WI38 (cell line): ENCODE results near the gene NDC80.

Experiments
- H3K4me3 ChIP-seq: 2 replicates; pipeline ENCODE4 v1.5.1; 2011; ENCODE audit warnings: low read depth, mild to moderate bottlenecking, control low read depth, low read length
- TF ChIP-seq, protein P1 (sequence below): IDR thresholded peaks from 2 replicates; pipeline ENCODE4 v1.5.1; 2012; ENCODE audit warnings: low read depth, mild to moderate bottlenecking, control low read depth, low read length

Gene NDC80

DNA sequence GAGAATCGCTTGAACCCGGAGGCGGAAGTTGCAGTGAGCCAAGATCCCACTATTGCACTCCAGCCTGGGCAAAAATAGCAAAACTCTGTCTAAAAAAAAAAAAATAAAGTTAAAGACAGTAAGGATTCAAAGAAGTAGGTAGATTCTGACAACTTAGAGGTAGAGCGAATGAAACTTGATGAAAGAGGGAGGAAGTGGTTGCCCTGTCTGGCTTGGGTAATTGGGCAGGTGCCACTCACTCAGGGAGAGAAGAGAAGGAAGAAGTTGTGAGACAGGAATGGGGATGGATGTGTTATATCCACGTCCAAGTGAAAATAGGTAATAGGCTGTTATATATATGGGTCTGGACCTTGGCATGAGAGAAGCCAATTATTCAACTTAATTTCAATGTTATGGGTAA lies 26.3 kb downstream of the NDC80 start:
- H3K4me3 ChIP-seq, result no peak overlapping the region
- TF ChIP-seq, protein P1, sequence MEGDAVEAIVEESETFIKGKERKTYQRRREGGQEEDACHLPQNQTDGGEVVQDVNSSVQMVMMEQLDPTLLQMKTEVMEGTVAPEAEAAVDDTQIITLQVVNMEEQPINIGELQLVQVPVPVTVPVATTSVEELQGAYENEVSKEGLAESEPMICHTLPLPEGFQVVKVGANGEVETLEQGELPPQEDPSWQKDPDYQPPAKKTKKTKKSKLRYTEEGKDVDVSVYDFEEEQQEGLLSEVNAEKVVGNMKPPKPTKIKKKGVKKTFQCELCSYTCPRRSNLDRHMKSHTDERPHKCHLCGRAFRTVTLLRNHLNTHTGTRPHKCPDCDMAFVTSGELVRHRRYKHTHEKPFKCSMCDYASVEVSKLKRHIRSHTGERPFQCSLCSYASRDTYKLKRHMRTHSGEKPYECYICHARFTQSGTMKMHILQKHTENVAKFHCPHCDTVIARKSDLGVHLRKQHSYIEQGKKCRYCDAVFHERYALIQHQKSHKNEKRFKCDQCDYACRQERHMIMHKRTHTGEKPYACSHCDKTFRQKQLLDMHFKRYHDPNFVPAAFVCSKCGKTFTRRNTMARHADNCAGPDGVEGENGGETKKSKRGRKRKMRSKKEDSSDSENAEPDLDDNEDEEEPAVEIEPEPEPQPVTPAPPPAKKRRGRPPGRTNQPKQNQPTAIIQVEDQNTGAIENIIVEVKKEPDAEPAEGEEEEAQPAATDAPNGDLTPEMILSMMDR, result no peak

DNA sequence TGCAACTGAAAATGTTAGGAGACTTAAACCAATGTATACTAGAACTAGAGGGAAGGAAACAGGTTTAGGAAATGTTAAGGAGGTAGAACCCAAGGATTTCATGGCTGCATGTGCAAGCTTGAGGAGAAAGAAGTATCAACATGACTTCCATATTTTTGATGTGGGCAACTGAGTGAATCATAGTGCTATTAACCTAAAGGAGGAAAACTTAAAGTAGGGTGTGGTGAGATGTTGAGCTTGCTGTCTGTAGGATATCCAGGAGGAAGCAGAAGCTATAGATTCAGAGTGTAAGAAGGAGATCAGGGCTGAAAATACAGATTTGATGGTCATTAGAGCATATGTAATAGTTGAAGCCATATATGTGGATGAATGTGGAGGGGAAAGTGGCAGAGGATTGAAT lies 31.5 kb downstream of the NDC80 start:
- no peak overlapping the region for H3K4me3 ChIP-seq
- TF ChIP-seq, protein P1, result no peak

DNA sequence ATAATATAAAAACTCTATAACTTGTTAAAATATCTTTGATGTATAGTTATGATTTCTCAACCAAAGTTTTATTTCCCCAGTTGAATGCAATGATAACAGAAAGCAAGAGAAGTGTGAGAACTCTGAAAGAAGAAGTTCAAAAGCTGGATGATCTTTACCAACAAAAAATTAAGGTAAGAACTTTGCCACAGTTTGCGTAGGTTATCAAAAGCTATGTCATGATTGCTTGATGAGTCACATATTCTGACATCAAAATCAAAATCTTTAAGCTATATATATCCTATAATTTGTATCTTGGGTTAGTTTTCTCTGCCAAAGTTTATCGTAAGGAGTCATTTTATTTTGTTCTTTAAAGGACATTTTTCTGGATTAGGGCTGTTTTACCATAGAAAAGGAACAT lies 35.0 kb downstream of the NDC80 start:
- H3K4me3 ChIP-seq, result no peak overlapping the region
- TF ChIP-seq, protein P1, result no peak

GRCh38 chr18:2609604-2610003 lies 38.2 kb downstream of the NDC80 start:
- H3K4me3 ChIP-seq, result no peak overlapping the region

DNA sequence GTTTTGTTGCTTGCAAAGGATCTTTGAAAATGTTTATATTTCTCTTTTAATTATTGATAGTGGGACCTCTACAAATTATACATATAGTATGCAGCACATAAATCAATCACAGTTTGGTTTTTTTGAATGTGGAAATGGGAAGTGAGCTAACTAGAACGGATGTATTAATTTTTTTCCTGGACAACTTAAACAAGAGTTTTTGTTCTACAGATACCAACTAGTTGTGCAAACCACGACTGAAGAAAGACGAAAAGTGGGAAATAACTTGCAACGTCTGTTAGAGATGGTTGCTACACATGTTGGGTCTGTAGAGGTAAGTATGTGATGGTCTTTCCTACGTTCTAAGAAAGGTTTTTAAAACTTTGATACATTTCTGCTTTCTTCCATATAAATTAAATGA lies 39.2 kb downstream of the NDC80 start:
- no peak overlapping the region for H3K4me3 ChIP-seq
- TF ChIP-seq, protein P1, result no peak

More at GRCh38 chr18:2609604-2610003, 38.2 kb downstream of the NDC80 start:
- TF ChIP-seq, protein P1, result no peak

DNA sequence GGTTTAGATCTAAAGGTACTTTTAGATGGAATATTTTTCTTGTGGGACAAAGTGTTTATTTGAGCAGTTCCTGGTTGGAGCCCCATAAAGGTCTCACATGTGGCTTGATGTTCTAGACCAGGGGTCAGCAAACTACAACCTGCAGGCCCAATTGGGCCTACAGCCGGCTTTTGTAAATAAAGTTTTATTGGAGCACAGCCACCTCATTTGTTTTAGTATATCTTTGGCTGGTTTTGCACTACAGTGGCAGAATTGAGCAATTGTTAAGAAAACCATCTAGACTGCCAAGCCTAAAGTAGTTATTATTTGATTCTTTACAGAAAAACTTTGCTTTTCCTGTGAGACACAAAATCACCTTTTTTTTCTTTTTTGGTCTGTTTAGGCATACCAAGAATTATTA lies 41.6 kb downstream of the NDC80 start:
- no peak overlapping the region for H3K4me3 ChIP-seq
- TF ChIP-seq, protein P1, result no peak

- no peak overlapping the region for H3K4me3 ChIP-seq
- TF ChIP-seq, protein P1, result no peak
Observed at GRCh38 chr18:2617401-2617998, 46.1 kb downstream of the NDC80 start.
